Activated T-cell treated with anti-CD3 and anti-CD28 coated beads, Interleukin-2, amount 50 U/mL, for 24 hours (primary cell): ENCODE results near the gene PACRG.

Source experiments
- DNase-seq: peaks from one replicate; pipeline ENCODE4 v3.0.0-alpha.2; 2020
- H3K27ac Mint-ChIP-seq: 2 replicates; pipeline ENCODE4 v1.8.0; 2020; ENCODE audit warnings: mild to moderate bottlenecking, mixed read lengths
- H3K27me3 Mint-ChIP-seq: 2 replicates; pipeline ENCODE4 v1.8.0; 2020; ENCODE audit warnings: mixed read lengths
- H3K36me3 Mint-ChIP-seq: 2 replicates; pipeline ENCODE4 v1.8.0; 2020; ENCODE audit warnings: low read depth, mixed read lengths
- H3K4me1 Mint-ChIP-seq: 2 replicates; pipeline ENCODE4 v1.8.0; 2020; ENCODE audit warnings: low read depth, mixed read lengths
- H3K4me3 Mint-ChIP-seq: 2 replicates; pipeline ENCODE4 v1.8.0; 2020; ENCODE audit warnings: mild to moderate bottlenecking, moderate library complexity, mixed read lengths
- H3K9me3 Mint-ChIP-seq: 2 replicates; pipeline ENCODE4 v1.8.0; 2020; ENCODE audit warnings: mixed read lengths

PACRG gene

DNA sequence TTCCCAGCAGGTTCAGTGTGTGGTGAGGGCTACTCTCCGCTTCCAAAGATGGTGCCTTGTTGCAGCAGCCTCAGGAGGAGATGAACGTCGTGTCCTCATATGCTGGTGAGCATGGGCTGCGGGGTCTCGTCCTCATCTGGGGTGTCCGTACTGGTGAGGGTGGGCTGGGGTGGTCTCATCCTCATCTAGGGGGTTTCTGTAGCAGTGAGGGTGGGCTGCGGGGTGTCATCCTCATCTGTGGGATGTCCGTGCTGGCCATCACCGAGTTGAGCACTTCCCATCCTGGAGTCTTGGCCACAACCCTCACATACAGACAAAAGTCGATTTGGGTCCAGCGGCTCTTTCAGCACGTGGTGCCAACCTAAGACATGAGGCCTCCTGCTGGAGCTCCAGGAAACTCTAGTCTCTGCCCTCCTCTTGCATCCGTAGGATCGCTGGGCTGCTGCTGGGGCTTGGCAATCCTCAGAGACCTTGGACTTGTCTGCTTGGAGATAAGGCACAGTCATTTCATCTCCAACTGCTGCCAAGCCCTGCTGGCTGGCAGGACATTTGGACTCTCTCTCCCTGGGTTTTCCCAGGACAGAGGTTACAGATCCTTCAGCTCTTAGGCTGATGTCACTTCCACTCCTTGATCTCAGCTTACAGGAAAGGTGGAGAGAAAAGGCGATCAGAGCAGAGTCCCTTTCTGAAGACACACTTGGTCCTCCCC, 160.4 kb downstream of the PACRG start:
- no peak overlapping the region for H3K27ac Mint-ChIP-seq
- H3K36me3 Mint-ChIP-seq = no peaks in the 10 kb centered on the region
- H3K4me3 Mint-ChIP-seq = no peak overlapping the region
- no peaks in the 10 kb centered on the region for H3K27me3 Mint-ChIP-seq
- no peaks in the 10 kb centered on the region for H3K4me1 Mint-ChIP-seq
- no peak for DNase-seq
- no peaks in the 10 kb centered on the region for H3K9me3 Mint-ChIP-seq

DNA sequence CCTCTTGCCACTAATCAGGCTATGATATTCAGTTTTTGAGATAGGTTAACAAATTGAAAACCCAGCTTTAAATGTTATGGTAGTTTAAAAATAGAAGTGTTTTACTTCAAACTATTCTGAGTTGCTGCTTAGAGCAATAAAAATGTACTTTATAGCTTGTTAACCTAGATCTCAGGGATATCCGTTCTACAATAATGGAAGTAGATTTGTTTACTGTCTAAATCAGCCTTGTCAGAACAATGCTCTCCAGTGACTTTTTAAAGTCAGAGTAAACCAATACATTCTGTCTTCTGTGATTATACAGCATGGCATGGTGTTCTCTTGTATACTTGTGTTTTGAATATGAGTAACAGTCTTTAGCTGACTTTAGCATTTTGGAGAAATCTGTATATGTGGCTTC, 161.5 kb downstream of the PACRG start:
- no peaks in the 10 kb centered on the region for H3K27me3 Mint-ChIP-seq
- H3K9me3 Mint-ChIP-seq = no peaks in the 10 kb centered on the region
- H3K36me3 Mint-ChIP-seq = no peaks in the 10 kb centered on the region
- DNase-seq = no peak
- no peak overlapping the region for H3K4me3 Mint-ChIP-seq
- no peaks in the 10 kb centered on the region for H3K4me1 Mint-ChIP-seq
- no peak overlapping the region for H3K27ac Mint-ChIP-seq

DNA sequence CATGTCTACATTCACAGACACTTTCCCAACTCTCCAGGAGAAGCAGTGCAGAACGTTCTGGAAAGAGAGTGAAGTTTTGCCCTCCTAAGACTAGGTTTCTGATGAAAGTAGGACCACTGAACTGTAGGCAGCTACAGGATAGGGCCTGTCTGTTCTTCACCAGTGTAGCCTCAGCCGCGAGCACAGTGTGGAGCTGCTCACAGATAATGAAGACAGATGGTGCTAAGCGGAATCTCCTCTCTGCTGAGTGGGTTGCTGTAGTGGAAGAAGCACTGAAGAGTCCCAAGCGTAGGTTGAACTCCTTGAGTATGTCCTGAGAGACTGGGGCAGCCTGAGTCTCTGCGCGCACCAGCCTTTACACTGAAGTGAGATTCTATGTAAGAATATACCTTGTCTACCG, 170.2 kb downstream of the PACRG start:
- H3K27me3 Mint-ChIP-seq = no peaks in the 10 kb centered on the region
- H3K4me3 Mint-ChIP-seq = no peak overlapping the region
- no peaks in the 10 kb centered on the region for H3K4me1 Mint-ChIP-seq
- H3K36me3 Mint-ChIP-seq = no peaks in the 10 kb centered on the region
- no peak for DNase-seq
- no peak overlapping the region for H3K27ac Mint-ChIP-seq
- H3K9me3 Mint-ChIP-seq = no peaks in the 10 kb centered on the region

DNA sequence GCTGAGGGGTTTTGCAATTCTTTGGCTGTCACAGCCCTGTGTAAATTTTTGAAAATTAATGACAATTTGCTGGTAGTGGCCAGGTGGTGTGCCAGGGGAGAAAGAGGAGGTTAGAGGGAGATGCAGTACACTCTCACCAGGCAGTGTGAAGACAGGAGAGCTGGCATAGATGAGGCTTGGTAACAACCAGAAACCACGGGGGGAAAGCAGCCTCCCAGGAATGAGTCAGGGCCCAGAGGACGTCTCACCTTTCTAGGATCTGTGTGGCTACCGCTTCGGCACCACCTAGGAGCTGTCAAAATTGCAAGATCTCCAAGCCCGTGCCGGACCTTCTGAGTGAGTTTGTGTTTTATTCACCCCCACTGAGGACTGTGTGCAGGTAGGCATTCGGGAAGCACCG, 171.4 kb downstream of the PACRG start:
- H3K36me3 Mint-ChIP-seq = no peaks in the 10 kb centered on the region
- no peaks in the 10 kb centered on the region for H3K4me1 Mint-ChIP-seq
- no peaks in the 10 kb centered on the region for H3K27me3 Mint-ChIP-seq
- H3K27ac Mint-ChIP-seq = no peak overlapping the region
- H3K4me3 Mint-ChIP-seq = no peak overlapping the region
- H3K9me3 Mint-ChIP-seq = no peaks in the 10 kb centered on the region
- no peak for DNase-seq

DNA sequence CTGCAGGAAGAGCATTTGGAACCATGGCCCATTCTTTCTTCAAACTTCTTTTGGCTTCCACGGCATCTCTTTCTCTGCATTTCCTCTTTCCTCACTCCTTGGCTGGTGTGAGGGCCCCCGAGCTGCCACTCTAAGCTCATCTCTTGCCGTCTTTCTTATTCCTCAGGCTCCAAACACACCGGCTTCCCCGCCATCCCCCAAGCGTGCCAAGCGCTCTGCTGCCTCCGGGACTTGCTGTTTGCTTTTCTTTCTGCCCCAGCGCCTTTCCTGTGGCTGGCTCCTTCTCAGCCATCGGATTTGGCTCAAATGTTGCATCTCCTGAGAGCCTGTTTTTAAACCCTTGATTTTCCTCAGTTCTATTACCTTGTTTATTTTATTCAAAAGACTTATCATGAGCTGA, 172.7 kb downstream of the PACRG start:
- no peak overlapping the region for H3K4me3 Mint-ChIP-seq
- H3K27me3 Mint-ChIP-seq = no peaks in the 10 kb centered on the region
- no peaks in the 10 kb centered on the region for H3K9me3 Mint-ChIP-seq

DNA sequence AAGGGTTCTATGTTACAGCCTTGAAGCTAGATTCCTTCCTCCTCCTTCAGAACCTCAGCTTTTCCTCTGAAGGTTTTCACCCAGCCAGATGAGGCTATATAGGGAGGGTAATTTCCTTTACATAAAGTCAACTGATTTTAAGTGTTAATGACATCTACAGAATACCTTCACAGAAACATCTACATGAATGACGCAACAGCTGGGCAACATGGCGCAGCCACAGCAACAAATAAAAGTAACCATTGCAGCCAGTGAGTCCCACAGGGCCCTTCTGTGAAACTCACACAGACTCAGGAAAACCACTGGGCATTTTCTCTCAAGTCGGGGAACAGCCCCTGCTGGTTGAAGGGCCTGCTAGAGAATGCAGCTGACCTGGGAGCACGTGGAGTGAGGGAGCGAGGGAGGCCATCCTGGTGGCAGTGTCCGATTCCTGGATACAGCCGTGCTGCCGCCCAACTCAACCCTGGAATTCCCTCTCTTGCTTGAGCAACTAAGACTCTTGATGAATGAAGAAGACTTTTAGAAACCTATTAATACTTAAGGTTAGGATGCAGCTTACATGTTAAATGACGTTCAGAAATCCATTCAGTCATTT, 176.4 kb downstream of the PACRG start:
- H3K4me3 Mint-ChIP-seq = no peak overlapping the region
- no peaks in the 10 kb centered on the region for H3K9me3 Mint-ChIP-seq
- no peak overlapping the region for H3K27ac Mint-ChIP-seq
- H3K36me3 Mint-ChIP-seq = no peaks in the 10 kb centered on the region
- H3K27me3 Mint-ChIP-seq = no peaks in the 10 kb centered on the region
- H3K4me1 Mint-ChIP-seq = no peaks in the 10 kb centered on the region
- no peak for DNase-seq

More for the DNA sequence above, 172.7 kb downstream of the PACRG start:
- H3K4me1 Mint-ChIP-seq = no peaks in the 10 kb centered on the region
- no peaks in the 10 kb centered on the region for H3K36me3 Mint-ChIP-seq
- DNase-seq = no peak
- H3K27ac Mint-ChIP-seq = no peak overlapping the region

DNA sequence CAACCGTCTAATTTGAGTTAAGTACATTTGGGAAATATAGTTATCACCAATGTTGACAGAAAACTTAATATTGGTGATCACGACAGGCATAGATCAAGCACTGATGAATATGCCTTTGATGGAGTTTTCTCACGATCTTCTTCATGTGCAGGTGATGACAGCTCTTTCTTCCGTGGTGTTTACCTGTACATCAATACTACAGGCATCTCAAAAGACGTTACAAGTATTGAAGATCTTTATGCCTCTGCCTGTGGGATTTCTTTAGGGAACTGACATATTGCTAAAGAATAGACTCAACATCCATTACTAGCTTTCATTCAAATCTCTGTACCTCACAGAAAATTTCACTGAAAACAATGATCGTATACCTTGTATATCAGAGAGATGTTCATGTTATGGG, 178.7 kb downstream of the PACRG start:
- Mint-ChIP-seq H3K27ac (no peak overlapping the region), H3K27me3 (no peaks in the 10 kb centered on the region), H3K36me3 (no peaks in the 10 kb centered on the region), H3K9me3 (no peaks in the 10 kb centered on the region), H3K4me3 (no peak overlapping the region), H3K4me1 (no peaks in the 10 kb centered on the region)
- no peak for DNase-seq

DNA sequence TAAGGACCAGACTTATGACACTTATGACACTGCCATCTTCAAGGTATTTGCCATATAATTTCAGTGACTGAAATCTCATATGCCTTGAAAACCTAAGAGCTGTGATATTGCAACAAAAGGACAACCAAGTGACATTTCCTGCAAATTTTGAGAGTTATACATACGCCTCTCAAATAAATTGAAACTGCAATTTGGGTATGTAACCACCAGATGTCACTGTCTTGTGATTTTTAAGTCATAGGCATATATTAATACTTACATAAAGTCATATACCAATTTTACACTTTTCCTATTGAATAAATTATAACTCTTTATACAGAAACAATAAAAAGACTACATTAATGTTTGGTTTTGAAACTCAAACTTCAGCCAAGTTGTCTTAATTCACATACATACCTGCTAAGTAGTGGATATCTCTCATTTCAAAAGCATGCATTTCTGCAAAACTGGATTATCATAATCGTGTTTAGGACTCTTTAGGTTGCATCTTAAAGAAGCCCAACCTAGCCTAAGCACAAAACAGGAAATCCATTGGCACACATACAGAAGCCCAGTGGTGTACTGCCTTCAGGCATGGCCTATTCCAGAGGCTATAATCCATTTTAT, 180.2 kb downstream of the PACRG start:
- no peak for DNase-seq
- H3K27me3 Mint-ChIP-seq = no peaks in the 10 kb centered on the region
- H3K27ac Mint-ChIP-seq = no peak overlapping the region
- H3K4me3 Mint-ChIP-seq = no peak overlapping the region
- no peaks in the 10 kb centered on the region for H3K36me3 Mint-ChIP-seq
- H3K9me3 Mint-ChIP-seq = no peaks in the 10 kb centered on the region
- no peaks in the 10 kb centered on the region for H3K4me1 Mint-ChIP-seq

DNA sequence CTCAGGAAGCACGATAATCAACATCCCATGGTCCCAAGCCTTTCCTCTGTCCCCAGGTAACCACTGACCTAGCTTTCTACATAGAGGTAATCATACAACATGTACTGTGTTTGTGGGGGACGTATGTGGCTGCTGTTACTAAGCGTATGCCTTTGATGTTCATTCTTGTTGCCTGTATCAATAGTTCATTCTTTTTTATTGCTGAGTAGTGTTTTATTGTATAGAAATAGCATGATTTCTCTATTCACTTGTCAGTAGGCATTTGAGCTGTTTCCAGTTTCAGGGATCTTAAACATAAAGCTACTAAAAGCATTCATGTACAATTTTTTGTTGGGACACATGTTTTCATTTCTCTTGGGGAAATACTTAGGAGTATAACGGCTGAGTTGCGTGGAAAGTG, 185.4 kb downstream of the PACRG start:
- Mint-ChIP-seq H3K9me3 (peaks cover 4% of the 10 kb centered on the region), H3K27me3 (no peaks in the 10 kb centered on the region), H3K4me1 (no peaks in the 10 kb centered on the region), H3K27ac (no peak overlapping the region), H3K36me3 (no peaks in the 10 kb centered on the region), H3K4me3 (no peak overlapping the region)
- no peak for DNase-seq

DNA sequence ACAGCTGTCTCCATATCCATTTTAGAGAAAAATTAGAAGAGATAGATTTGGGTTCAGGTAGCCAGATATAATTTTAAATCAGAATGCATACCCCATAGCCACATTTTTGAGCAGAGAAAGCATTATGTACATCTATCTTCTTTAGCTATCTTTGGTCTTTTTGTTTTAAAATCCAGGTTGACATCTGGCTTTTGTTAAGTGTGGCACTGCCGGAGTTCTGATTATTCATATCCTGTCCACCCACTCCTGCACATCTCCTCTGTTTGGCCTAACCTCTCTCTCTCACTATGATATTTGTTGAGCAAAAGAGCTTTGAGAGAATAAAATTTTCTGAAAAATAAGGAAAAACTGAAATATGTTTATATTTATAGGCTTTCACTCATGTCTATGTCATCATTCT, 189.7 kb downstream of the PACRG start:
- Mint-ChIP-seq H3K36me3 (no peaks in the 10 kb centered on the region), H3K4me1 (no peaks in the 10 kb centered on the region), H3K27me3 (no peaks in the 10 kb centered on the region), H3K4me3 (no peak overlapping the region), H3K9me3 (peaks cover 4% of the 10 kb centered on the region), H3K27ac (no peak overlapping the region)
- DNase-seq = no peak

DNA sequence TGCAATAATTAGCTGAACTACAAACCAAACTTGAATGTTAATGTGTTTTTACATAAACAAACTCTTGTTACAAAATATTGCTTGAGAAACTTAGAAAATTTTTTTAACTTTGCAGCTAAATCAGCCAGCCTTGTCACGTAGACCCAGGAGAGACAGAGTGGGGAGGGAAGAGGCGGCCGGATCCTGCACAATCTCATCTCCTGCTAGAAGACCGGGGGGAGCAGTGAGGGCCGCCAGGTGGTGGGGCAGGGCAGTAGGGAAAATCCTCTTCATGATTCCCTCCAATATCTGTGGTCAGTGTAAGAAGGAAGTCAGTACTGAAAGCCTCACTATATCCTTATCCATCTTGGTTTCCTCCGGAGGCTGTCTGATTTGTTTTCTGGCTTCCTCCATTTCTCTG, 193.3 kb downstream of the PACRG start:
- no peak overlapping the region for H3K4me3 Mint-ChIP-seq
- no peak for DNase-seq
- H3K27me3 Mint-ChIP-seq = no peaks in the 10 kb centered on the region
- H3K9me3 Mint-ChIP-seq = peaks cover 4% of the 10 kb centered on the region
- H3K4me1 Mint-ChIP-seq = no peaks in the 10 kb centered on the region
- no peak overlapping the region for H3K27ac Mint-ChIP-seq
- H3K36me3 Mint-ChIP-seq = no peaks in the 10 kb centered on the region

DNA sequence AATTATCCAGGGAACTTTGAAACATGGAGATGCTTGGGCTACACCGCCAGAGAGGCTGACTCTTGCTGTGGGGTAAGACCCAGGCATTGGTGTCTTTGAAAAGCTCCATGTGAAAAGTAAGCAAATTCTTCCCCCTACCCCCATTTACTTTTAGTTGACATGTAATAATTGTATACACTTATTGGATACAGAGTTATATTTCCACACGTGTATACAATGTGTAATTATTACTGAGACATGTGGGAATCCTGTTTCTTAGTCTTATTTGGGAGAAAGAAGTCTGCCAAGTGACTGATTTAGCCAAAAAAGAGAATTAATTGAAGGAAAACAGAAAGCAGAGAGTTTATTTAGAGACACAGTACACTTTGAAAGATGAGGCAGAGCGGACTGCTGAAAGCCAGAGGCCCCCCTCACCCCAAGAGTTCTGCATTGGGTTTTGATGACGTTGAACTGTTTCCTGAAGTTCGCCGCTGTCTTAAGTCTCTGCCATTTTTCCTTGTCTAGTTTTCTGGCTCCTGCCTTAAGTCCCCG, 193.8 kb downstream of the PACRG start:
- Mint-ChIP-seq H3K9me3 (peaks cover 2% of the 10 kb centered on the region), H3K36me3 (no peaks in the 10 kb centered on the region), H3K27ac (no peak overlapping the region), H3K27me3 (no peaks in the 10 kb centered on the region), H3K4me3 (no peak overlapping the region), H3K4me1 (no peaks in the 10 kb centered on the region)
- no peak for DNase-seq

DNA sequence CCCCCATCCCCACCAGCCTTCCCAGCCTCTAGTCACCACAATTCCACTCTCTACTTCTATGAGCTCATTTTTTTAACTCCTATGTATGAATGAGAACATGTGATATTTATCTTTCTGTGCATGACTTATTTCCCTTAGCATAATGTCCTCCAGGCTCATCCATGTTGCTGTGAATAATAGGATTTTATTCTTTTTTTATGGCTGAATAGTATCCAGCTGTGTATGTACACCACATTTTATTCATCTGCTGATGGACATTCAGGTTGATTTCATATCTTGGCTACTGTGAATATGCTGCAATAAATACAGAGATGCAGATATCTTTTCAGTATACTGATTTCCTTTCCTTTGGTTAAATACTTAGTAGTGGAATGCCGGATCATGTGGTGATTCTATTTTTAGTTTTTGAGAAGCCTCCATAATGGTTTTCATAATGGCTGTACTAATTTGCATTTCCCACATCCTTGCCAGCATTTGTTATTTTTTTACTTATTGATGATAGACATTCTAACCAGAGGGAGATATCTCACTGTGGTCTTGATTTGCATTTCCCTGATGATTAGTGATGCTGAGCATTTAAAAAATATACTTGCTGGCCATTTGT, 194.9 kb downstream of the PACRG start:
- DNase-seq = no peak
- Mint-ChIP-seq H3K9me3 (peaks cover 3% of the 10 kb centered on the region), H3K27ac (no peak overlapping the region), H3K4me3 (no peak overlapping the region), H3K36me3 (no peaks in the 10 kb centered on the region), H3K27me3 (no peaks in the 10 kb centered on the region), H3K4me1 (no peaks in the 10 kb centered on the region)

DNA sequence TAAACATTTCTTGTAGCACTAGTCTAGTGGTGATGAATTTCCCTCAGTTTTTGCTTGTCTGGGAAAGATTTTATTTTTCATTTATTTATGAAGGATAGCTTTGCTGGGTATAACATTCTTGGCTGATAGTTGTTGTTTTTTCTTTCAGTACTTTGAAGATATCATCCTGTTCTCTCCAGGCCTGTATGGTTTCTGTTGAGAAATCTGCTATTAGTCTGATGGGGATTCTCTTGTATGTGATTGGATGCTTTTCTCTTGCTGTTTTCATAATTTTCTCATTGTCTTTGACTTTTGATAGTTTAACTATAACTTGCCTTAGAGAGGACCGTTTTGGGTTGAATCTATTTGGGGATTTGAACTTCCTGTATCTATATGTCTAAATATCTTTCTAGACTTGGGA, 207.1 kb downstream of the PACRG start:
- Mint-ChIP-seq H3K4me1 (no peaks in the 10 kb centered on the region), H3K4me3 (no peak overlapping the region), H3K9me3 (peaks cover 11% of the 10 kb centered on the region), H3K27ac (no peak overlapping the region), H3K36me3 (no peaks in the 10 kb centered on the region), H3K27me3 (no peaks in the 10 kb centered on the region)
- DNase-seq = no peak

DNA sequence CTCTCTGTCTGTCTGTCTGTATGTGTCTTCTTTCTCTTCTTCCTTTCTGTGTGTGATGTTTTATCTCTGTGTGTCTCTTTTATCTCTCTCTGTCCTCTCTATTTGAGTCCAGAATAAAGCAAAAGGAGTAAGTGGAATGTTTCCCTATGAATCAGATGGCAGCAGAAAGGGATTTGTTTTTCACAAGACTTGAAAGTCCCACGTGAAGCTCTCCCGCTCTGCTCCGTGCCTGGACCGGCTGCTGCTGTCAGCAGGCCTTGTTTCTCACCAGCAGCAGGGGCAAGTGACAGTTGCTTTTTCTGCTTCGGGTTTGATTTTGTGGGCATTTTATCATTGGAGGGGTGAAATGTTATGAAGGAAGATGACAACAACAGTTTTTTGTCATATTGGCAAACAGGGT, 212.7 kb downstream of the PACRG start:
- H3K36me3 Mint-ChIP-seq = no peaks in the 10 kb centered on the region
- peaks cover 4% of the 10 kb centered on the region for H3K9me3 Mint-ChIP-seq

More for the DNA sequence above, 212.7 kb downstream of the PACRG start:
- H3K27ac Mint-ChIP-seq = no peak overlapping the region
- no peaks in the 10 kb centered on the region for H3K4me1 Mint-ChIP-seq
- H3K27me3 Mint-ChIP-seq = no peaks in the 10 kb centered on the region
- no peak for DNase-seq
- no peak overlapping the region for H3K4me3 Mint-ChIP-seq
